ENCODE results near the gene DPP6. TPM values are rescaled to one million over a fixed set of nuclear protein-coding genes. Genes with fewer than 3 reads are reported as not detected.

The DPP6 gene
- total and polyA plus RNA-seq, 2 experiments from 2014 or later = not detected

DNA sequence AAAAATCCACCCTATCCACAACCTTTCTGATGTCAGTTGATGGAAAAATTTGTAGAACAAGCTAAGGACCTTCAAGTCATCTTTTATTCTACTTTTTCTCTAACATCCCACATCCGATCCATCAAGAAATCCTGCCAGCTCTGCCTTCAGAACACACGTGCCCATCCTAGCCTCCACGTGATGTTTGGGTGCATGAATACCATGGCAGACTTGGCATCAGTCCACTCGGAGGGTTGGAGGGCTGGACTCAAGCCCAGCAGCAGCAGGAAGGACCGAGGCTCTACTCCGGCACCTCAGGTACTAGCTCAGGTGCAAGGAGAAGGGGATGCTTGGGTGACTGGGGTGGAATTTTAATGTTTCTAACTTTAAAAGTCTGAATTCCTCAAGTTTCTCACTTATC lies 428.6 kb downstream of the DPP6 start:
- H3K9me3 Mint-ChIP-seq = no peaks in the 10 kb centered on the region
- H3K79me2 ChIP-seq (replicated peaks; ENCODE audit: insufficient read depth) = no peaks in the 10 kb centered on the region
- no peak overlapping the region for H3K27ac Mint-ChIP-seq
- no peaks in the 10 kb centered on the region for H4K20me1 ChIP-seq (replicated peaks; ENCODE audit: insufficient read depth)
- no peak overlapping the region for H3K4me2 ChIP-seq
- H3K4me3 ChIP-seq = no peak overlapping the region
- no peaks in the 10 kb centered on the region for H3K36me3 Mint-ChIP-seq (ENCODE audit: low read depth)
- no peaks in the 10 kb centered on the region for H3K4me1 ChIP-seq (ENCODE audit: insufficient read depth)
- H3K4me3 Mint-ChIP-seq = no peak overlapping the region
- no peak overlapping the region for H3K27ac ChIP-seq (ENCODE audit: low read depth)
- peaks cover 9% of the 10 kb centered on the region for H3K4me1 Mint-ChIP-seq
- no peak overlapping the region for H2AFZ ChIP-seq
- H3K27me3 Mint-ChIP-seq (ENCODE audit: insufficient read depth, low read depth, poor library complexity) = peaks cover 2% of the 10 kb centered on the region
- H3K36me3 ChIP-seq (ENCODE audit: insufficient read depth) = no peaks in the 10 kb centered on the region
- TF ChIP-seq, protein P1, sequence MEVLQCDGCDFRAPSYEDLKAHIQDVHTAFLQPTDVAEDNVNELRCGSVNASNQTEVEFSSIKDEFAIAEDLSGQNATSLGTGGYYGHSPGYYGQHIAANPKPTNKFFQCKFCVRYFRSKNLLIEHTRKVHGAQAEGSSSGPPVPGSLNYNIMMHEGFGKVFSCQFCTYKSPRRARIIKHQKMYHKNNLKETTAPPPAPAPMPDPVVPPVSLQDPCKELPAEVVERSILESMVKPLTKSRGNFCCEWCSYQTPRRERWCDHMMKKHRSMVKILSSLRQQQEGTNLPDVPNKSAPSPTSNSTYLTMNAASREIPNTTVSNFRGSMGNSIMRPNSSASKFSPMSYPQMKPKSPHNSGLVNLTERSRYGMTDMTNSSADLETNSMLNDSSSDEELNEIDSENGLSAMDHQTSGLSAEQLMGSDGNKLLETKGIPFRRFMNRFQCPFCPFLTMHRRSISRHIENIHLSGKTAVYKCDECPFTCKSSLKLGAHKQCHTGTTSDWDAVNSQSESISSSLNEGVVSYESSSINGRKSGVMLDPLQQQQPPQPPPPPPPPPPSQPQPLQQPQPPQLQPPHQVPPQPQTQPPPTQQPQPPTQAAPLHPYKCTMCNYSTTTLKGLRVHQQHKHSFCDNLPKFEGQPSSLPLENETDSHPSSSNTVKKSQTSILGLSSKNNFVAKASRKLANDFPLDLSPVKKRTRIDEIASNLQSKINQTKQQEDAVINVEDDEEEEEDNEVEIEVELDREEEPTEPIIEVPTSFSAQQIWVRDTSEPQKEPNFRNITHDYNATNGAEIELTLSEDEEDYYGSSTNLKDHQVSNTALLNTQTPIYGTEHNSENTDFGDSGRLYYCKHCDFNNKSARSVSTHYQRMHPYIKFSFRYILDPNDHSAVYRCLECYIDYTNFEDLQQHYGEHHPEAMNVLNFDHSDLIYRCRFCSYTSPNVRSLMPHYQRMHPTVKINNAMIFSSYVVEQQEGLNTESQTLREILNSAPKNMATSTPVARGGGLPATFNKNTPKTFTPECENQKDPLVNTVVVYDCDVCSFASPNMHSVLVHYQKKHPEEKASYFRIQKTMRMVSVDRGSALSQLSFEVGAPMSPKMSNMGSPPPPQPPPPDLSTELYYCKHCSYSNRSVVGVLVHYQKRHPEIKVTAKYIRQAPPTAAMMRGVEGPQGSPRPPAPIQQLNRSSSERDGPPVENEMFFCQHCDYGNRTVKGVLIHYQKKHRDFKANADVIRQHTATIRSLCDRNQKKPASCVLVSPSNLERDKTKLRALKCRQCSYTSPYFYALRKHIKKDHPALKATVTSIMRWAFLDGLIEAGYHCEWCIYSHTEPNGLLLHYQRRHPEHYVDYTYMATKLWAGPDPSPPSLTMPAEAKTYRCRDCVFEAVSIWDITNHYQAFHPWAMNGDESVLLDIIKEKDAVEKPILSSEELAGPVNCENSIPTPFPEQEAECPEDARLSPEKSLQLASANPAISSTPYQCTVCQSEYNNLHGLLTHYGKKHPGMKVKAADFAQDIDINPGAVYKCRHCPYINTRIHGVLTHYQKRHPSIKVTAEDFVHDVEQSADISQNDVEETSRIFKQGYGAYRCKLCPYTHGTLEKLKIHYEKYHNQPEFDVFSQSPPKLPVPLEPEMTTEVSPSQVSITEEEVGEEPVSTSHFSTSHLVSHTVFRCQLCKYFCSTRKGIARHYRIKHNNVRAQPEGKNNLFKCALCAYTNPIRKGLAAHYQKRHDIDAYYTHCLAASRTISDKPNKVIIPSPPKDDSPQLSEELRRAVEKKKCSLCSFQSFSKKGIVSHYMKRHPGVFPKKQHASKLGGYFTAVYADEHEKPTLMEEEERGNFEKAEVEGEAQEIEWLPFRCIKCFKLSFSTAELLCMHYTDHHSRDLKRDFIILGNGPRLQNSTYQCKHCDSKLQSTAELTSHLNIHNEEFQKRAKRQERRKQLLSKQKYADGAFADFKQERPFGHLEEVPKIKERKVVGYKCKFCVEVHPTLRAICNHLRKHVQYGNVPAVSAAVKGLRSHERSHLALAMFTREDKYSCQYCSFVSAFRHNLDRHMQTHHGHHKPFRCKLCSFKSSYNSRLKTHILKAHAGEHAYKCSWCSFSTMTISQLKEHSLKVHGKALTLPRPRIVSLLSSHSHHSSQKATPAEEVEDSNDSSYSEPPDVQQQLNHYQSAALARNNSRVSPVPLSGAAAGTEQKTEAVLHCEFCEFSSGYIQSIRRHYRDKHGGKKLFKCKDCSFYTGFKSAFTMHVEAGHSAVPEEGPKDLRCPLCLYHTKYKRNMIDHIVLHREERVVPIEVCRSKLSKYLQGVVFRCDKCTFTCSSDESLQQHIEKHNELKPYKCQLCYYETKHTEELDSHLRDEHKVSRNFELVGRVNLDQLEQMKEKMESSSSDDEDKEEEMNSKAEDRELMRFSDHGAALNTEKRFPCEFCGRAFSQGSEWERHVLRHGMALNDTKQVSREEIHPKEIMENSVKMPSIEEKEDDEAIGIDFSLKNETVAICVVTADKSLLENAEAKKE (CRISPR knock-in tag; IDR thresholded peaks at IDR 0.05) = no peak
- TF ChIP-seq CREB1 (CRISPR knock-in tag; IDR thresholded peaks at IDR 0.05; ENCODE audit: low read depth) = no peak
- TF ChIP-seq ZNF114 (CRISPR knock-in tag; IDR thresholded peaks at IDR 0.05) = no peak
- TF ChIP-seq, protein P2, sequence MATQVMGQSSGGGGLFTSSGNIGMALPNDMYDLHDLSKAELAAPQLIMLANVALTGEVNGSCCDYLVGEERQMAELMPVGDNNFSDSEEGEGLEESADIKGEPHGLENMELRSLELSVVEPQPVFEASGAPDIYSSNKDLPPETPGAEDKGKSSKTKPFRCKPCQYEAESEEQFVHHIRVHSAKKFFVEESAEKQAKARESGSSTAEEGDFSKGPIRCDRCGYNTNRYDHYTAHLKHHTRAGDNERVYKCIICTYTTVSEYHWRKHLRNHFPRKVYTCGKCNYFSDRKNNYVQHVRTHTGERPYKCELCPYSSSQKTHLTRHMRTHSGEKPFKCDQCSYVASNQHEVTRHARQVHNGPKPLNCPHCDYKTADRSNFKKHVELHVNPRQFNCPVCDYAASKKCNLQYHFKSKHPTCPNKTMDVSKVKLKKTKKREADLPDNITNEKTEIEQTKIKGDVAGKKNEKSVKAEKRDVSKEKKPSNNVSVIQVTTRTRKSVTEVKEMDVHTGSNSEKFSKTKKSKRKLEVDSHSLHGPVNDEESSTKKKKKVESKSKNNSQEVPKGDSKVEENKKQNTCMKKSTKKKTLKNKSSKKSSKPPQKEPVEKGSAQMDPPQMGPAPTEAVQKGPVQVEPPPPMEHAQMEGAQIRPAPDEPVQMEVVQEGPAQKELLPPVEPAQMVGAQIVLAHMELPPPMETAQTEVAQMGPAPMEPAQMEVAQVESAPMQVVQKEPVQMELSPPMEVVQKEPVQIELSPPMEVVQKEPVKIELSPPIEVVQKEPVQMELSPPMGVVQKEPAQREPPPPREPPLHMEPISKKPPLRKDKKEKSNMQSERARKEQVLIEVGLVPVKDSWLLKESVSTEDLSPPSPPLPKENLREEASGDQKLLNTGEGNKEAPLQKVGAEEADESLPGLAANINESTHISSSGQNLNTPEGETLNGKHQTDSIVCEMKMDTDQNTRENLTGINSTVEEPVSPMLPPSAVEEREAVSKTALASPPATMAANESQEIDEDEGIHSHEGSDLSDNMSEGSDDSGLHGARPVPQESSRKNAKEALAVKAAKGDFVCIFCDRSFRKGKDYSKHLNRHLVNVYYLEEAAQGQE (IDR thresholded peaks at IDR 0.05; ENCODE audit: unreplicated experiment) = no peak
- no peak for TF ChIP-seq EZH2phosphoT487 (IDR thresholded peaks at IDR 0.05; ENCODE audit: unreplicated experiment)
- no peak for TF ChIP-seq EZH2 (IDR thresholded peaks at IDR 0.05; ENCODE audit: low read depth, unreplicated experiment)
- TF ChIP-seq ZNF331 (CRISPR knock-in tag; IDR thresholded peaks at IDR 0.05; ENCODE audit: low read depth) = no peak
- TF ChIP-seq, protein P3, sequence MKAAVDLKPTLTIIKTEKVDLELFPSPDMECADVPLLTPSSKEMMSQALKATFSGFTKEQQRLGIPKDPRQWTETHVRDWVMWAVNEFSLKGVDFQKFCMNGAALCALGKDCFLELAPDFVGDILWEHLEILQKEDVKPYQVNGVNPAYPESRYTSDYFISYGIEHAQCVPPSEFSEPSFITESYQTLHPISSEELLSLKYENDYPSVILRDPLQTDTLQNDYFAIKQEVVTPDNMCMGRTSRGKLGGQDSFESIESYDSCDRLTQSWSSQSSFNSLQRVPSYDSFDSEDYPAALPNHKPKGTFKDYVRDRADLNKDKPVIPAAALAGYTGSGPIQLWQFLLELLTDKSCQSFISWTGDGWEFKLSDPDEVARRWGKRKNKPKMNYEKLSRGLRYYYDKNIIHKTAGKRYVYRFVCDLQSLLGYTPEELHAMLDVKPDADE (IDR thresholded peaks at IDR 0.05) = no peak
- TF ChIP-seq POLR2AphosphoS5 (IDR thresholded peaks at IDR 0.05; ENCODE audit: low read depth) = no peak
- no peak for TF ChIP-seq JUNB (IDR thresholded peaks at IDR 0.05; ENCODE audit: unreplicated experiment)
- TF ChIP-seq, protein P4, sequence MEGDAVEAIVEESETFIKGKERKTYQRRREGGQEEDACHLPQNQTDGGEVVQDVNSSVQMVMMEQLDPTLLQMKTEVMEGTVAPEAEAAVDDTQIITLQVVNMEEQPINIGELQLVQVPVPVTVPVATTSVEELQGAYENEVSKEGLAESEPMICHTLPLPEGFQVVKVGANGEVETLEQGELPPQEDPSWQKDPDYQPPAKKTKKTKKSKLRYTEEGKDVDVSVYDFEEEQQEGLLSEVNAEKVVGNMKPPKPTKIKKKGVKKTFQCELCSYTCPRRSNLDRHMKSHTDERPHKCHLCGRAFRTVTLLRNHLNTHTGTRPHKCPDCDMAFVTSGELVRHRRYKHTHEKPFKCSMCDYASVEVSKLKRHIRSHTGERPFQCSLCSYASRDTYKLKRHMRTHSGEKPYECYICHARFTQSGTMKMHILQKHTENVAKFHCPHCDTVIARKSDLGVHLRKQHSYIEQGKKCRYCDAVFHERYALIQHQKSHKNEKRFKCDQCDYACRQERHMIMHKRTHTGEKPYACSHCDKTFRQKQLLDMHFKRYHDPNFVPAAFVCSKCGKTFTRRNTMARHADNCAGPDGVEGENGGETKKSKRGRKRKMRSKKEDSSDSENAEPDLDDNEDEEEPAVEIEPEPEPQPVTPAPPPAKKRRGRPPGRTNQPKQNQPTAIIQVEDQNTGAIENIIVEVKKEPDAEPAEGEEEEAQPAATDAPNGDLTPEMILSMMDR (conservative IDR thresholded peaks at IDR 0.05; ENCODE audit: low read depth in 2 of 2) = no peak
- no peak for TF ChIP-seq STAT1 (IDR thresholded peaks at IDR 0.05; ENCODE audit: unreplicated experiment)
- no peak for TF ChIP-seq NANOG (IDR thresholded peaks at IDR 0.05; ENCODE audit: borderline replicate concordance)
- DNase-seq (ENCODE audit: low spot score) = no peak
- no peaks in the 10 kb centered on the region for H3F3A ChIP-seq (replicated peaks; ENCODE audit: low read depth)
- H3K9me2 ChIP-seq (ENCODE audit: insufficient read depth) = no peaks in the 10 kb centered on the region
- H3K27me3 ChIP-seq (ENCODE audit: insufficient read depth) = no peaks in the 10 kb centered on the region
- no peak for ATAC-seq
